Activated effector memory CD4-positive, alpha-beta T cell treated with Interleukin-2 at 50 U/mL for 16 hours (primary cell): ENCODE measurements around the gene PRAME.
"Not testable (repeated sequence)": the region's sequence is repeated elsewhere in the genome, so short reads cannot be mapped to it uniquely, and the experiment has no call there.

Source experiments
- DNase-seq: peaks from one replicate; pipeline ENCODE4 v3.0.0-alpha.2; 2020

PRAME gene

GRCh38 chr22:22558972-22559603, at the start of gene PRAME:
PRAME (minus strand) TSS chr22:22559265; CDS start chr22:22556832, 2,433 bp downstream.
- DNase-seq: peak; percentile 22

- not testable (repeated sequence) for DNase-seq
These were observed 49.0 kb upstream of the PRAME start for GRCh38 chr22:22608022-22608421.

GRCh38 chr22:22605074-22605404, 46.0 kb upstream of the PRAME start:
- no peak for DNase-seq

- DNase-seq: no peak
These were observed 45.4 kb upstream of the PRAME start for GRCh38 chr22:22604326-22605073.

- no peak for DNase-seq
These were observed 44.4 kb upstream of the PRAME start for GRCh38 chr22:22603470-22603947.

- DNase-seq: no peak
These were observed 41.6 kb upstream of the PRAME start for GRCh38 chr22:22600531-22601261.

GRCh38 chr22:22599248-22599647, 40.2 kb upstream of the PRAME start:
- DNase-seq: no peak

GRCh38 chr22:22598144-22598543, 39.1 kb upstream of the PRAME start:
- DNase-seq: no peak

- no peak for DNase-seq
These were observed 36.2 kb upstream of the PRAME start for GRCh38 chr22:22595001-22595835.

GRCh38 chr22:22593964-22594656, 35.0 kb upstream of the PRAME start:
- DNase-seq: peak; percentile 12

- no peak for DNase-seq
These were observed 34.2 kb upstream of the PRAME start for GRCh38 chr22:22593250-22593649.

GRCh38 chr22:22591348-22592299, 32.6 kb upstream of the PRAME start:
- DNase-seq: no peak

GRCh38 chr22:22590136-22590891, 31.2 kb upstream of the PRAME start:
- no peak for DNase-seq

- DNase-seq: no peak
These were observed 29.6 kb upstream of the PRAME start for GRCh38 chr22:22588485-22589164.

GRCh38 chr22:22587577-22588188, 28.6 kb upstream of the PRAME start:
- no peak for DNase-seq

- DNase-seq: no peak
These were observed 25.7 kb upstream of the PRAME start for GRCh38 chr22:22584722-22585121.

GRCh38 chr22:22583030-22583429, 24.0 kb upstream of the PRAME start:
- DNase-seq: no peak

GRCh38 chr22:22581524-22581923, 22.5 kb upstream of the PRAME start:
- not testable (repeated sequence) for DNase-seq
